K562 (cell line): ENCODE results near the gene TASP1. TPM values are rescaled to one million over a fixed set of nuclear protein-coding genes. Genes with fewer than 3 reads are reported as not detected.

Experiments used
- ATAC-seq: fragments of 200-7000 bp; cut with Tn5 transposase; 3 replicates; pipeline ENCODE4 v1.9.1; 2020; ENCODE audit warnings: moderate library complexity
- BruUV-seq: library from RNA; stranded (reverse); fragments of 400-500 nt; replicated peaks from 2 replicates; lab custom pipeline; 2021; lab: Mats Ljungman, UMichigan
- CTCF ChIA-PET: fragments of 300-600 bp; formaldehyde crosslinking; extraction: SDS; loops from one replicate; lab custom pipeline; 2021; ENCODE audit warnings: low intra/inter-chr PET ratio; lab: Yijun Ruan, JAX
- POLR2A ChIA-PET: fragments of 300-600, 350-650 bp; sonication (Branson Sonifier 250); formaldehyde crosslinking; extraction: SDS; loops from one replicate; lab custom pipeline; 2021; ENCODE audit warnings: antibody characterized with exemption, inconsistent platforms; lab: Yijun Ruan, JAX
- DNase-seq, 4 experiments: peaks; one replicate each; pipeline versions ENCODE4 v3.0.0 to v3.0.0-alpha.2; 2011 to 2018; ENCODE audit warnings: low spot score in 3 of 4, mixed read lengths in 3 of 4; ENCODE audit errors: extremely low read depth in 1 of 4
- FAIRE-seq: peaks from 2 replicates; lab custom pipeline; 2011; peaks lifted over from hg19 to GRCh38; lab: Jason Lieb, UNC
- H2AFZ ChIP-seq: 2 replicates; pipeline ENCODE4 v1.6.0; 2011; ENCODE audit warnings: low read depth, low read length, control low read depth, inconsistent platforms
- H3K27ac ChIP-seq: fragments of 200-600 bp; 3 replicates; pipeline ENCODE4 v1.8.0; 2011; ENCODE audit warnings: low read depth, mild to moderate bottlenecking, control low read depth, inconsistent platforms, low read length, moderate library complexity, mixed read lengths; ENCODE audit errors: extremely low read depth
- H3K27me3 ChIP-seq, 2 experiments: fragments of 300-600 bp in 1 of 2; 2 replicates in 1 of 2; 3 replicates in 1 of 2; pipeline versions ENCODE4 v1.6.0 to v1.8.0; 2011; ENCODE audit warnings: inconsistent platforms in 2 of 2, low read length in 2 of 2, mild to moderate bottlenecking in 1 of 2, mixed read lengths in 1 of 2, moderate library complexity in 1 of 2; ENCODE audit not compliant: control insufficient read depth in 2 of 2, insufficient read depth in 2 of 2
- H3K36me3 ChIP-seq: fragments of 300-600 bp; 3 replicates; pipeline ENCODE4 v1.8.0; 2011; ENCODE audit warnings: mild to moderate bottlenecking, low read length, inconsistent platforms; ENCODE audit not compliant: control insufficient read depth, insufficient read depth
- H3K4me1 ChIP-seq, 2 experiments: fragments of 200-600 bp in 1 of 2; replicated peaks in 1 of 2; 2 replicates in 1 of 2; 3 replicates in 1 of 2; pipeline versions ENCODE4 v1.5.1 to v1.8.0; 2011; ENCODE audit warnings: inconsistent platforms in 2 of 2, low read length in 2 of 2, mild to moderate bottlenecking in 1 of 2, mixed read lengths in 1 of 2, moderate library complexity in 1 of 2; ENCODE audit not compliant: control insufficient read depth in 2 of 2, insufficient read depth in 2 of 2
- H3K4me2 ChIP-seq: 2 replicates; pipeline ENCODE4 v1.6.1; 2011; ENCODE audit warnings: low read length, control low read depth, inconsistent platforms, mixed read lengths; ENCODE audit not compliant: insufficient read depth
- H3K4me3 ChIP-seq: fragments of 200-600 bp; sonication (generic), shearing (Covaris generic); 2 replicates; pipeline ENCODE4 v1.5.1; 2016; ENCODE audit warnings: control low read depth, inconsistent platforms
- H3K79me2 ChIP-seq: fragments of 200-600 bp; 3 replicates; pipeline ENCODE4 v1.8.0; 2011; ENCODE audit warnings: low read length, inconsistent platforms; ENCODE audit not compliant: control insufficient read depth, insufficient read depth
- H3K9ac ChIP-seq, 2 experiments: 2 replicates each; pipeline versions ENCODE4 v1.6.0 to v1.6.1; 2011; ENCODE audit warnings: low read depth in 2 of 2, low read length in 2 of 2, control low read depth in 1 of 2, inconsistent platforms in 1 of 2, mild to moderate bottlenecking in 1 of 2, mixed read lengths in 1 of 2; ENCODE audit not compliant: insufficient read depth in 1 of 2
- H3K9me1 ChIP-seq: one replicate; pipeline ENCODE4 v1.6.0; 2011; ENCODE audit warnings: inconsistent platforms, mild to moderate bottlenecking, low read length, moderate library complexity; ENCODE audit not compliant: control insufficient read depth, insufficient read depth
- H3K9me3 ChIP-seq: replicated peaks from 2 replicates; pipeline ENCODE4 v1.5.1; 2011; ENCODE audit warnings: low read depth, low read length, inconsistent platforms; ENCODE audit not compliant: control insufficient read depth, insufficient read depth
- H4K20me1 ChIP-seq: replicated peaks from 2 replicates; pipeline ENCODE4 v1.6.1; 2011; ENCODE audit warnings: low read length, inconsistent platforms, mixed read lengths; ENCODE audit not compliant: control insufficient read depth, insufficient read depth
- KDM1A ChIP-seq, 2 experiments: fragments of 450-650 bp; IDR thresholded peaks; 2 replicates each; pipeline ENCODE4 v1.6.1; 2016; ENCODE audit warnings: mild to moderate bottlenecking in 2 of 2
- ZBTB49 ChIP-seq: sonication (generic); formaldehyde crosslinking; IDR thresholded peaks from 2 replicates; pipeline ENCODE4 v1.8.0; 2022; ENCODE audit warnings: missing genetic modification reagents, mild to moderate bottlenecking, borderline replicate concordance
- WGBS: fragments of 100-300 bp; shearing (Covaris generic); methylation state at CpG from one replicate; pipeline ENCODE4 v1.1.6; 2016; ENCODE audit warnings: low coverage, mixed read lengths; ENCODE audit not compliant: insufficient coverage; ENCODE audit errors: missing lambda C conversion rate; 5-methylcytosine and 5-hydroxymethylcytosine counted together
- in situ Hi-C: fragments of 300-500 bp; cut with MboI; formaldehyde crosslinking; loops from 4 replicates; pipeline ENCODE4 v1.15.0; 2018; ENCODE audit warnings: inconsistent platforms, mixed read lengths
- intact Hi-C: fragments of 100-400 bp; cut with micrococcal nuclease; formaldehyde crosslinking; loops from 2 replicates; pipeline ENCODE4 v1.14.2; 2022
- polyA plus RNA-seq, 8 experiments: library from polyadenylated mRNA; depleted of rRNA in 4 of 8; stranded (reverse) in 5 of 8; unstranded in 3 of 8; fragments of >200 nt; fragmentation: Nextera tagmentation in 2 of 8; fragmentation: Illumina TruSeq in 1 of 8; extraction: Ambion mirVana in 2 of 8; extraction: Trizol in 1 of 8; gene quantifications; 2 replicates each; pipeline versions ENCODE4 v1.2.1 to v1.2.3, GENCODE V29; 2011 to 2014; ENCODE audit warnings: inconsistent platforms in 1 of 8, missing spikeins in 1 of 8
- total RNA-seq, 7 experiments: library from RNA; depleted of rRNA in 6 of 7; stranded (reverse); fragments of >200 nt in 6 of 7; fragmentation: Illumina TruSeq in 2 of 7; extraction: Trizol in 2 of 7; gene quantifications; 2 replicates each; pipeline versions ENCODE4 v1.2.1 to v1.2.3, GENCODE V29; 2011 to 2021; ENCODE audit warnings: low replicate concordance in 1 of 7

TASP1 gene
- total and polyA plus RNA-seq, 9 of the 15 experiments (the other 6 are each of a cell fraction or from before 2014, with no cell fraction given), result 3.7 to 10.6 (median 6.4) TPM

GRCh38 chr20:13430346-13431002 is 208.3 kb downstream of the TASP1 start:
- H4K20me1 ChIP-seq, result no peaks in the 10 kb centered on the region
- no peak overlapping the region for H3K27ac ChIP-seq
- H3K9ac ChIP-seq, result no peak overlapping the region
- no peak overlapping the region for H3K4me2 ChIP-seq
- H3K27me3 ChIP-seq, result no peaks in the 10 kb centered on the region
- FAIRE-seq, result no peak
- TF ChIP-seq KDM1A (IDR thresholded peaks at IDR 0.05) (0 out of 4 replicates have a peak, but pooled peaks of 1 of the 2 experiments have one; percentile 18), ZBTB49 (no peak)
- intact Hi-C loops, result no loop called here
- H3K9me3 ChIP-seq, result no peaks in the 10 kb centered on the region
- no peaks in the 10 kb centered on the region for H3K79me2 ChIP-seq
- BruUV-seq, result no TSS peak
- 0 out of 3 replicates have a peak, but pooled peaks cover 6% of the 10 kb centered on the region for H3K36me3 ChIP-seq
- no peak overlapping the region for H2AFZ ChIP-seq
- H3K4me3 ChIP-seq, result no peak overlapping the region
- ChIA-PET CTCF (no interaction called here), POLR2A (no interaction called here)
- DNase-seq, result no peak
- H3K9me1 ChIP-seq, result no peaks in the 10 kb centered on the region
- no peak for ATAC-seq
- 59% methylated on average over 9 of the region's 9 CpGs for WGBS
- in situ Hi-C loops, result no loop called here
- no peaks in the 10 kb centered on the region for H3K4me1 ChIP-seq
